NCI-H1105 treated with DMSO at 0.1 percent for 48 hours (cell line): ENCODE measurements around the gene SLMAP.
"Not testable (repeated sequence)": the region's sequence is repeated elsewhere in the genome, so short reads cannot be mapped to it uniquely, and the experiment has no call there.

ENCODE experiments used
- DNase-seq: peaks from one replicate; lab custom pipeline; 2025; lab: John Stamatoyannopoulos, UW

The SLMAP gene

DNA sequence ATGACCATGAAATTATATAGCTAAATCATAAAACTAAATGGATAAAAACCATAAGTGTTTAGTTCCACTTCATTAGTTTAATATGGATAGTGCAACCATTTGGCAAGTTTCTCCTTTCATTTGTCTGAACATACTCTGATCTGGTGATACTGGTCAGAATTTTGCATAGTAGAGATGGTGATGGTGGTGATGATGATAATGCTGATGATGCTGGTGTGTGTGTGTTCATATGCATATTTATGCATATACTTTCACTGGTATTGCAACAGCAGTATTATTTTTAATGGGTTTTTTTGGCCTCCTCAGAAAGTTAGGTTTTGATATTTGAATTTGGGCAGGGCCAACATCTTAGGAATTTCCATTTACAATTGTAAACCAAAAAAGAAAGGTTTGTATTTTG, 76.4 kb downstream of the SLMAP start:
- no peak for DNase-seq

DNA sequence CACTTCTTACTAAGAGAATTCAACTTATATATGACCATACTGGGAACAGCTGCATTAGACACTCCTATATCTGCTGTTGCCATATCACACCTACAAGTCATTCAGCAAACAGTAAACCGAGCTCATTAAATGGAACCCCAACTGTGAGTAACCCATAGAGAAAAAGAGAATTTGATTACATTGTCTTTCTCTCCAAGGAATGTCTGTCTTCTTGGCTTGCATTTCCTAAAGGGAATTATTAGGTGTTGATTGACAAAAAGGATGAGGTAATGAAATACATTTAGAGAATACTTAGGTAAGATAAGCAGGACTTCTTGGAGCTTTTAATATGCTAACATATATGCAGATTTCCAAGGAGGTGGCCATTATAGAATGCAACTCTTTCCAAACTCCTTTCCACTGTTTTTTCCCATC, 76.8 kb downstream of the SLMAP start:
- no peak for DNase-seq

GRCh38 chr3:57833763-57834162, 77.7 kb downstream of the SLMAP start:
- DNase-seq, result no peak

DNA sequence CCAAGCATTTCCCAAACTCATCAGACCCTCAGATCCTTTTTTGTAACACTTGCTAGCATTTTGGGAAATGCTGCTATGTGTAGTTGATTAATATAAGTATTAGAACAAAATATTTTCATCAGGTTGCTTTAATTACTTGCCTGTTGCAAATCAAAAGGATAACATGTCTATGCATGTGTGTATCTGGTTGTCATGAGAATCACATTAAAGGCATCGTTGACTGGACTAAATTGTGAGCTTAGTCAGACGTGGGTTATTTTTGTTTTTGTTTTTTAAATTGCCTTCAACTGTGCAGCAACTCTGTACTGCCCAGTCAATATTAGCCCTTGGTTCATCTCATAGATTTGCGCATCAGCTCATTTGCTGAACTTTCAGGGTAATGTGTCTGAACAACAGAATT, 81.6 kb downstream of the SLMAP start:
- no peak for DNase-seq

DNA sequence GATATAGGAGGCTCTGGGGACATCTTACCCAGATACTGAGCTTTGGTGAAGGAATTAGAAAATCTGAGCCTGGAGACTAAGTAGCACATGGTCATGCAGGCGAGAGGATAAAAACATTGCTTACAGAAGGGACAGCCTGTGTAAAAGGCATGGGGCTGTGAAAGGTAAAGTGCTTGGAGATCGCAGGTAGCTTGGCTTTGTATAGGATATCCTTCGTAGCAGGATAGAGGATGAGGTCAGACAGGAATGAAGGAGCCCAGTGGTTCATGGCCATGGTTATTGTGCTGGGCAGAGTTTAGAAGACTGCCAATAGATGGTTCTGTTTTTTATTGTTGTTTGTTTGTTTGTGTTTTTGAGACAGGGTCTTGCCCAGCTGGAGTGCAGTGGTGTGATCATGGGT, 82.5 kb downstream of the SLMAP start:
- DNase-seq, result no peak

GRCh38 chr3:57840473-57840872, 84.4 kb downstream of the SLMAP start:
- DNase-seq, result no peak

- DNase-seq, result no peak
Measured at GRCh38 chr3:57841818-57842217, 85.7 kb downstream of the SLMAP start.

GRCh38 chr3:57848177-57848738, 92.1 kb downstream of the SLMAP start:
- DNase-seq, result no peak

- DNase-seq, result no peak
Measured at GRCh38 chr3:57851304-57851703, 95.2 kb downstream of the SLMAP start.

DNA sequence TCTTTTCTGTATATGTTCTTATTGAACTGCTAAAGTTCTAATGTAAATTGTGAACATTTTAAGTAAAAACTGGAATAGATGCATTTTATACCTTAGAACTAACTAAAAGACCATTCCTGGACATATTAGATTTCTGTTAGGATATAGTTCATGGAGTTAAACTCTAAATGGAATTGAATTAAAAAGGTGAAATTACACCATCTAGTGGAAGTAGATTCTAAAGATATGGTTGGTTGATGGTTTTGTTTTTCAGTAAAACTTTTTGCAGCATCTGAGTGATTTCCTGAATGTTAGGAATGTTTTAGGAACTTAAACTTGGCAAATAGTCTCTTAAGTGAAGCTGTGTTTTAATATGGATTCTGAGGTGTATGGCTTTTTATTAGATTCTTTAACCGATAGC, 96.8 kb downstream of the SLMAP start:
- no peak for DNase-seq

DNA sequence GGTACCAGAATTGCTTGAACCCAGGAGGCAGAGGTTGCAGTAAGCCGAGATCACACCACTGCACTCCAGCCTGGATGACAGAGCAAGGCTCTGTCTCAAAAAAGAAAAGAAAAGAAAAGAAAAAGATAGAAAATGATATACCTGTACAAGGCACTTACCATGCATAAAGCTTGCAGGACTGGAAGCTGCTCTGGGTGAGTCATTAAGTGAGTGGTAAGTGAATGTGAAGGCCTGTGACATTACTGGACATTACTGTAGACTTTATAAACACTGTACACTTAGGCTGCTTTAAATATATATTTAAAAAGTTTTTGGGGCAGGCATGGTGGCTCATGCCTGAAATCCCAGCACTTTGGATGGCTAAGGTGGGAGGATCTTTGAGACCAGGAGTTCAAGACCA, 99.2 kb downstream of the SLMAP start:
- DNase-seq, result no peak

GRCh38 chr3:57855943-57856342, 99.8 kb downstream of the SLMAP start:
- no peak for DNase-seq

DNA sequence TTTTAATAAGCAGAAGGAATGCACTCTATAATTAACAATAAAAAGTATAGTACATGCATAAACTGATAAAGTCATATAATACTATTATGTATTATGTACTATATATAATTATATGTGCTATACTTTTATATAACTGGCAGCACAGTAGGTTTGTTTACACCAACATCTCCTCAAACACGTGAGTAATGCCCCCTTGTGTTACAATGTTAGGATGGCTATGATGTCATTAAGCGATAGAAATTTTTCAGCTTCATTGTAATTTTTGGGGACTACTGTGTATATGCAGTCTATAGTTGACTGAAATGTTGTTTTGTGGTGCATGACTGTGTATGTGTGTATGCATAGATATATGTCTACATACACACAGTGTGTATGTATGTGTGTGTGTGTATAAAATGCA, 100.6 kb downstream of the SLMAP start:
- DNase-seq, result no peak

DNA sequence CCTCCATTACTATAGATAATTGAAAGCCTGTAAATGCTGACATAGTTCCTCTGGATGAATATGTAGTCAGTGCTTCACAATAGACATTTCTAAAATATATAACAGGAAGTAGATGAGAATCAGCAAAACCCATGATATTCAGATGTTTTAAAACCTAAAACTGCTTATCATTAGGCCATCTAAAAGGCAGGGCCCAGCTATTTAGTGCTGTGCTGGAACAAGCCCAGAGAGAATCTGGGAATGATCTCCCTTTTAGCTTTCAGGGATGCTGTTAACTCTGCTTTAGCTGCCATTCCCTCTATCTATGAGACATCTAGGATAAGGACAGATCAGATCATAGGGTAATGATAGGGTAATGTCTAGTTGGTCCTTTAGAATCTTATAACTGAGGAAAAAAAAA, 106.8 kb downstream of the SLMAP start:
- DNase-seq, result no peak

DNA sequence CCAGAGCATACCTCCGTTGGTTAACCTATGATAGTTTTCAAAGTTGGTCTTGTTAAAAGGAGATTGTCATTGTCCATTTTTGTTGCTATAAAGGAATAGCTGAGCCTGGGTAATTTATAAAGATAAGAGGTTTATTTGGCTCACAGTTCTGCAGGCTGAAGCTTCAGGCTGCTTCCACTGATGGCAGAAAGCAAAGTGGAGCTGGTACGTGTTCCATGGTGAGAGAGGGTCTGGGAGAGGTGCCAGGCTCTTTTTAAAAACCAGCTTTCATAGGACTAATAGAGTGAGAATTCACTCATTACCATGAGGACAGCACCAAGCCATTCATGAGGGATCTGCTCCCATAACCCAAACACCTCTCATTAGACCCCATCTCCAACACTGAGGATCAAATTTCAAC, 107.3 kb downstream of the SLMAP start:
- DNase-seq, result no peak

DNA sequence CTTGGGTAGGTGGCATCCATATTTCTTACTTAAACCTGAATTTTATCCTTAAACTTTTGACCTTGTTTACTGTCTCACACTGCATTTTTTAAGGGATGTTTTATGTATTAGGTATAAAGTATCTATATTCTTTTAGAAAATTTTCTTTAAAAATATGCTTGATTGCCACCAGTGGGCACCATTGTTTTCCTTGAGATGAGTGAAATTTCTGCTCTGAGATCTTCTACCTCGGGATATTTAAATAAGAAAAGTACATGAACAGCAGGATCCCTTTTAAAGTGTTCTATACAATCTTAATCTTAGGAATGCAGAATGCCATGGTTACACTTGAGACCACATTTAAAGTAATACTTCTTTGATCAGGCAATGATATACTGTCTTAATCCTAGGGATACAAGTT, 108.7 kb downstream of the SLMAP start:
- no peak for DNase-seq

GRCh38 chr3:57869110-57869509, 113.0 kb downstream of the SLMAP start:
- not testable (repeated sequence) for DNase-seq

GRCh38 chr3:57872606-57873005, 116.5 kb downstream of the SLMAP start:
- DNase-seq, result no peak

DNA sequence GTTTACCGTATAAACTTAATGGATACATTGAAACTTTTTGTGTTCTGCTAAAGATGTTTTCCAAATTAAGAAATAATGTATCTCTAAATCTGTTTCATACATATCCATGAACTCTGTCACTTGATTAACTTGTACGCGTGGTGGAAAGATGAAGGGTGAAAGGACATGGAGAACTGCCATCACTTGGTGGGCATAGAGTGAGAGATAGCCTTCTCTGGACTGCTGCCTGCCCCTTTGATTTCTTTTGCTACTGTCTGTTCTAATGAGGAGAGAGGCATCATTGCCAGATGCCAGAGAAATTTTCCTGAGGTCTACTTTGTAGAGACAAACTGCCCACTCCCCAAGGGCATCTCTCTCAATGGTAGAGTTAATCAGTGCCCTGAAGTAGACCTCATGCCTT, 120.5 kb downstream of the SLMAP start:
- DNase-seq, result no peak

GRCh38 chr3:57877116-57877515, 121.0 kb downstream of the SLMAP start:
- DNase-seq, result no peak

DNA sequence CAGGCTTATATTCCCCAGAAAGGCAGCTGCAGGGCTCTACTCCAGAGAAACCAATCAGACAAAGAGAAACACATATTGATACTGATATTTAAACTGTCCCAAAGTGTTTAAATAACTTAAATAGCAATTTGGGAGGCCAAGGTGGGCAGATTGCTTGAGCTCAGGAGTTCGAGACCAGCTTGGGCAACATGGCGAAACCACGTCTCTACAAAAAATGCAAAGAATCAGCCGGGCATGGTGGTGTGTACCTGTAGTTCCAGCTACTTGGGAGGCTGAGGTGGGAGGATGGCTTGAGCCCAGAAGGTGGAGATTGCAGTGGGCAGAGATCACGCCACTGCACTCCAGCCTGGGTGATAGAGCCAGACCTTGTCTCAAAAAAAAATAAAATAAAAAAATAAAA, 128.3 kb downstream of the SLMAP start:
- not testable (repeated sequence) for DNase-seq

- no peak for DNase-seq
Measured at GRCh38 chr3:57889807-57890206, 133.7 kb downstream of the SLMAP start.

- DNase-seq, result no peak
Measured at GRCh38 chr3:57890874-57891273, 134.8 kb downstream of the SLMAP start.

- no peak for DNase-seq
Measured at GRCh38 chr3:57892423-57892822, 136.3 kb downstream of the SLMAP start.

DNA sequence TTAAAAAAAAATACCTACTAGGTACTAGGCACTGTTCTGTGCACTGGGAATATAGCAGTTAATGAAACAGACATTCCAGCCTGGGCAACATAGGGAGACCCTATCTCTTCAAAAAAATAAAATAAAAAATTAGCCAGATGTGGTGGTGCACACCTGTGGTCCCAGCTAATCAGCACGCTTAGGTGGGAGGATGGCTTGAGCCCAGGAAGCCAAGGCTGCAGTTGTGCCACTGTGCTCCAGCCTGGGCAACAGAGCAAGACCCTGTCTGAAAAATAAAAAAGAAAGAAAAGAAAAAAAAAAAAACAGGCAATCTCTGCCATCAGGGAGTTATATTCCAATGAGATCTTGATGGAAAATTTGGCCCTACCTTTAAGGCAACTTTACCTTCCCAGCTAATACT, 137.0 kb downstream of the SLMAP start:
- no peak for DNase-seq
